CD14-positive monocyte (primary cell): Measurements from ENCODE around the gene SYTL3. TPM values are rescaled to one million over a fixed set of nuclear protein-coding genes. Genes with fewer than 3 reads are reported as not detected.

Source experiments
- DNase-seq, 3 donors: peaks; one replicate each; pipeline ENCODE4 v3.0.0-alpha.2; 2011 to 2022
- H2AFZ ChIP-seq: 2 replicates; pipeline ENCODE4 v1.6.0; 2012; ENCODE audit warnings: mild to moderate bottlenecking, low read depth, low read length, inconsistent platforms; ENCODE audit not compliant: insufficient read depth, poor library complexity, severe bottlenecking
- H3K27ac ChIP-seq, 2 donors: 1 replicate in 1 of 2; 2 replicates in 1 of 2; pipeline ENCODE4 v1.5.1; 2012 to 2013; ENCODE audit warnings: low read length in 2 of 2, control low read depth in 1 of 2, inconsistent platforms in 1 of 2, low read depth in 1 of 2, mild to moderate bottlenecking in 1 of 2
- H3K27me3 ChIP-seq, 2 donors: one replicate each; pipeline versions ENCODE4 v1.6.0 to v1.6.1; 2011 to 2013; ENCODE audit warnings: low read length in 2 of 2; ENCODE audit not compliant: control insufficient read depth in 2 of 2, insufficient read depth in 2 of 2
- H3K36me3 ChIP-seq, 2 donors: replicated peaks in 1 of 2; 1 replicate in 1 of 2; 2 replicates in 1 of 2; pipeline versions ENCODE4 v1.5.1 to v1.6.1; 2012 to 2013; ENCODE audit warnings: low read length in 2 of 2, control low read depth in 1 of 2, inconsistent platforms in 1 of 2, mild to moderate bottlenecking in 1 of 2; ENCODE audit not compliant: insufficient read depth in 2 of 2, control insufficient read depth in 1 of 2
- H3K4me1 ChIP-seq, 2 donors: 1 replicate in 1 of 2; 2 replicates in 1 of 2; pipeline versions ENCODE4 v1.5.1 to v1.6.1; 2012 to 2013; ENCODE audit warnings: low read length in 2 of 2, control low read depth in 1 of 2, inconsistent platforms in 1 of 2, mild to moderate bottlenecking in 1 of 2, moderate library complexity in 1 of 2; ENCODE audit not compliant: insufficient read depth in 2 of 2, control insufficient read depth in 1 of 2
- H3K4me2 ChIP-seq: replicated peaks from 2 replicates; pipeline ENCODE3; 2012; ENCODE audit warnings: low read length, moderate library complexity, mild to moderate bottlenecking; ENCODE audit not compliant: poor library complexity, severe bottlenecking; ENCODE audit errors: extremely low read depth
- H3K4me3 ChIP-seq, 3 experiments: fragments of 200-600 bp in 1 of 3; sonication (generic) in 1 of 3; replicated peaks in 1 of 3; 1 replicate in 2 of 3; 2 replicates in 1 of 3; pipeline ENCODE4 v1.5.1; 2011 to 2013; ENCODE audit warnings: low read length in 3 of 3, mild to moderate bottlenecking in 3 of 3, control low read depth in 2 of 3, low read depth in 2 of 3, inconsistent platforms in 1 of 3, moderate library complexity in 1 of 3
- H3K79me2 ChIP-seq: 2 replicates; pipeline ENCODE4 v1.6.0; 2012; ENCODE audit warnings: mild to moderate bottlenecking, control low read depth, inconsistent platforms, low read length, moderate library complexity; ENCODE audit not compliant: insufficient read depth
- H3K9ac ChIP-seq: 2 replicates; pipeline ENCODE4 v1.6.0; 2017; ENCODE audit warnings: low read length, mild to moderate bottlenecking; ENCODE audit not compliant: insufficient read depth, poor library complexity, severe bottlenecking
- H3K9me3 ChIP-seq, 2 donors: replicated peaks in 1 of 2; 1 replicate in 1 of 2; 2 replicates in 1 of 2; pipeline versions ENCODE4 v1.5.1 to v1.6.1; 2012 to 2013; ENCODE audit warnings: low read length in 2 of 2, control low read depth in 1 of 2; ENCODE audit not compliant: control insufficient read depth in 1 of 2, insufficient read depth in 1 of 2
- H4K20me1 ChIP-seq: 2 replicates; pipeline ENCODE4 v1.6.0; 2012; ENCODE audit warnings: mild to moderate bottlenecking, low read length, control low read depth, moderate library complexity; ENCODE audit not compliant: insufficient read depth
- H3K27ac Mint-ChIP-seq, 7 donors: one replicate each; pipeline ENCODE4 v1.8.0; 2020; ENCODE audit warnings: mild to moderate bottlenecking in 7 of 7, mixed read lengths in 7 of 7, moderate library complexity in 6 of 7, inconsistent platforms in 2 of 7
- H3K27me3 Mint-ChIP-seq, 3 donors: one replicate each; pipeline ENCODE4 v1.8.0; 2021 to 2022; ENCODE audit warnings: low read depth in 3 of 3, mild to moderate bottlenecking in 3 of 3, mixed read lengths in 3 of 3, moderate library complexity in 3 of 3, inconsistent platforms in 1 of 3
- H3K36me3 Mint-ChIP-seq, 2 donors: one replicate each; pipeline ENCODE4 v1.8.0; 2020; ENCODE audit warnings: mixed read lengths in 2 of 2, inconsistent platforms in 1 of 2, mild to moderate bottlenecking in 1 of 2
- H3K4me1 Mint-ChIP-seq: one replicate; pipeline ENCODE4 v1.8.0; 2020; ENCODE audit warnings: mild to moderate bottlenecking, mixed read lengths
- H3K4me3 Mint-ChIP-seq, 2 donors: one replicate each; pipeline ENCODE4 v1.8.0; 2020; ENCODE audit warnings: mild to moderate bottlenecking in 2 of 2, mixed read lengths in 2 of 2, moderate library complexity in 1 of 2
- H3K9me3 Mint-ChIP-seq, 7 donors: one replicate each; pipeline ENCODE4 v1.8.0; 2020 to 2022; ENCODE audit warnings: mixed read lengths in 7 of 7, mild to moderate bottlenecking in 6 of 7, moderate library complexity in 6 of 7, inconsistent platforms in 2 of 7
- WGBS: methylation state at CpG from one replicate; pipeline ENCODE4 v1.1.5; 2013; ENCODE audit warnings: missing lambda C conversion rate; ENCODE audit not compliant: insufficient coverage; 5-methylcytosine and 5-hydroxymethylcytosine counted together
- intact Hi-C, 2 donors: fragments of 100-400 bp; cut with micrococcal nuclease; formaldehyde crosslinking; loops; one replicate each; pipeline versions ENCODE4 v1.15.0 to v1.15.1; 2023
- polyA plus RNA-seq, 3 donors: library from polyadenylated mRNA; depleted of rRNA in 1 of 3; unstranded in 2 of 3; stranded (reverse) in 1 of 3; fragments of 300-500 nt in 2 of 3; fragments of >200 nt in 1 of 3; fragmentation: Illumina TruSeq in 2 of 3; gene quantifications; 1 replicate in 2 of 3; 2 replicates in 1 of 3; pipeline ENCODE4 v1.2.3, GENCODE V29; 2012 to 2021
- TF ChIP-seq, protein P1 (sequence below): fragments of 200-600 bp; IDR thresholded peaks from one replicate; pipeline ENCODE4 v1.8.0; 2022; ENCODE audit warnings: antibody characterized with exemption, mild to moderate bottlenecking

SYTL3 gene
- polyA plus RNA-seq, 3 donors = 14.6 to 18.7 (median 14.8) TPM

DNA sequence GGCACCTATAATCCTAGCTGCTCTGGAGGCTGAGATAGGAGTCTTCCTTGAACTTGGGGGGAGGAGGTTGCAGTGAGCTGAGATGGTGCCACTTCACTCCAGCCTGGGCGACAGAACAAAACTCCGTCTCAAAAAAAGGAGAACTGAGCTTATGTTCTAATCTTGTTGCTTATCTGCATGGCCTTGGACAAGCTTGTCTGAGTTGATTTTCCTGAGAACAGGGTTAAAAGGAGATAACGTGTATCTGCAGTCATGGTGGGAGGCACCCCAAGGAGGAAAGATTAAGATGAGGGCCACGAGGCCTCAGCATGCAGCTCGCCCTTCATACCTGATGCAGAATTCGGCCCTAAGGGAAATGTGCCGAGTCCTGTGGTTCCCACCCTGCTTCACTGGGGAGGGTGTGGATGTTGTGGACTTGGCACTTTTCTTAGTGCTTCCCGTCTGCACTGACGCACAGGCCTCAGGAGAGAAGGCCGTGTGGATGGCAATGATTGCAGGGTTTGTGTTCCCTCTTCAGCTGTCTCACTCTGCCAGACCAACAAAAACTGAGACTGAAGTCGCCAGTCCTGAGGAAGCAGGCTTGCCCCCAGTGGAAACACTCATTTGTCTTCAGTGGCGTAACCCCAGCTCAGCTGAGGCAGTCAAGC, 113.1 kb downstream of the SYTL3 start:
- H3K27ac ChIP-seq = peak overlapping the region in 1 of 2 donors; percentile 9
- H3K9me3 ChIP-seq = no peaks in the 10 kb centered on the region
- H3K27ac Mint-ChIP-seq = peak overlapping the region in 2 of 7 donors; percentile 18 to 63
- H3K9ac ChIP-seq = no peak overlapping the region
- no peak overlapping the region for H3K4me3 ChIP-seq
- H3K27me3 ChIP-seq = no peaks in the 10 kb centered on the region
- H3K4me1 ChIP-seq = no peaks in the 10 kb centered on the region
- no peak overlapping the region for H2AFZ ChIP-seq
- TF ChIP-seq, protein P1, sequence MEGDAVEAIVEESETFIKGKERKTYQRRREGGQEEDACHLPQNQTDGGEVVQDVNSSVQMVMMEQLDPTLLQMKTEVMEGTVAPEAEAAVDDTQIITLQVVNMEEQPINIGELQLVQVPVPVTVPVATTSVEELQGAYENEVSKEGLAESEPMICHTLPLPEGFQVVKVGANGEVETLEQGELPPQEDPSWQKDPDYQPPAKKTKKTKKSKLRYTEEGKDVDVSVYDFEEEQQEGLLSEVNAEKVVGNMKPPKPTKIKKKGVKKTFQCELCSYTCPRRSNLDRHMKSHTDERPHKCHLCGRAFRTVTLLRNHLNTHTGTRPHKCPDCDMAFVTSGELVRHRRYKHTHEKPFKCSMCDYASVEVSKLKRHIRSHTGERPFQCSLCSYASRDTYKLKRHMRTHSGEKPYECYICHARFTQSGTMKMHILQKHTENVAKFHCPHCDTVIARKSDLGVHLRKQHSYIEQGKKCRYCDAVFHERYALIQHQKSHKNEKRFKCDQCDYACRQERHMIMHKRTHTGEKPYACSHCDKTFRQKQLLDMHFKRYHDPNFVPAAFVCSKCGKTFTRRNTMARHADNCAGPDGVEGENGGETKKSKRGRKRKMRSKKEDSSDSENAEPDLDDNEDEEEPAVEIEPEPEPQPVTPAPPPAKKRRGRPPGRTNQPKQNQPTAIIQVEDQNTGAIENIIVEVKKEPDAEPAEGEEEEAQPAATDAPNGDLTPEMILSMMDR = no peak
- intact Hi-C loops = loop anchor here in 1 of 2 donors (5.0 kb wide), 1 partner anchor 61 kb away; no protein-coding TSS in a partner anchor
- H3K9me3 Mint-ChIP-seq = peaks cover 0 to 5% (median 3%) of the 10 kb centered on the region in 7 donors
- peaks cover 0 to 2% (median 0%) of the 10 kb centered on the region in 3 donors for H3K27me3 Mint-ChIP-seq
- peaks cover 75 to 91% of the 10 kb centered on the region in 2 donors for H3K36me3 Mint-ChIP-seq
- no peaks in the 10 kb centered on the region for H3K79me2 ChIP-seq
- H3K36me3 ChIP-seq = peaks cover 53 to 77% of the 10 kb centered on the region in 2 donors
- peaks cover 2% of the 10 kb centered on the region for H3K4me1 Mint-ChIP-seq
- H4K20me1 ChIP-seq = peaks cover 7% of the 10 kb centered on the region
- H3K4me2 ChIP-seq = no peak overlapping the region
- no peak for DNase-seq
- H3K4me3 Mint-ChIP-seq = no peak overlapping the region
- WGBS = 82% methylated on average over 6 of the region's 12 CpGs

DNA sequence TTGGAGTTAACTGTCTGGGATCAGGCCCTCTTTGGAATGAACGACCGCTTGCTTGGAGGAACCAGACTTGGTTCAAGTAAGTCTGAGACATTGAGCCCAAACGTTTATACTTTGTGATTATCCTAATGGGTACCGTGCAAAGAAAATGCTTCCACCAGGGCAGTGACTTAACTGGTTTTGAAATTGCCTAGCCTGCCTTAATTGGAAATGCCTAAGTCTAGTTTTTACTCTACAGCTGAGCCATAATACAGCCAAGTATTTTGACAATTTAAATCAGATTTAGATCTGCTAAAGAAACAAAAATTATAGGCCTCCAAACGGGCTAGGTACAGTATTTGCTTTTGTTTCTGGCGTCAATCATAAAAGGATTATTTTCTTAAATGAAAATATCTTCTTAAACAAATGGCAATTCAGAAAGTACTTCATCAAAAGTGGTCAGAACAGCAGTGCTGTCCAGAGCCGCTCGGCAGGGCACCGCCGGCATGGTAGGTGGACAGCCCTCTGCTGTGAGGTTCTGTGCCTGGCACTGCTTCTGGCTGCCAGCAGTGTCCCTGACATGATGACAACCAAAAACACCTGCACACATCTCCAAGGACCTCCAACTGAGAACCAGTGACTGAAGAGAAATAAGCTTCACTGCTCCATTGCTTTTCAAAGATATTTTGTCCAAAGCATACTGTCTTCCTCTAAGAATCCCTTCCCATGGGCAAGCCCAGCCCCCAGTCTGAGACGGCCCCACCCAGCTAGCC, 113.8 kb downstream of the SYTL3 start:
- peaks cover 0 to 2% (median 0%) of the 10 kb centered on the region in 3 donors for H3K27me3 Mint-ChIP-seq
- peak overlapping the region; percentile 13 to 65 (median 46) for H3K27ac Mint-ChIP-seq
- Histone ChIP-seq H3K27ac (peak overlapping the region in 1 of 2 donors; percentile 9), H3K9me3 (no peaks in the 10 kb centered on the region), H3K79me2 (no peaks in the 10 kb centered on the region), H3K27me3 (no peaks in the 10 kb centered on the region), H3K4me2 (no peak overlapping the region), H3K9ac (no peak overlapping the region), H3K4me1 (no peaks in the 10 kb centered on the region), H3K4me3 (no peak overlapping the region), H4K20me1 (peaks cover 12% of the 10 kb centered on the region), H2AFZ (no peak overlapping the region), H3K36me3 (peaks cover 58 to 79% of the 10 kb centered on the region in 2 donors)
- 93% methylated on average over 9 of the region's 11 CpGs for whole genome bisulfite sequencing
- H3K9me3 Mint-ChIP-seq = peaks cover 0 to 5% (median 3%) of the 10 kb centered on the region in 7 donors
- peaks cover 2% of the 10 kb centered on the region for H3K4me1 Mint-ChIP-seq
- TF ChIP-seq, protein P1 = no peak
- DNase-seq = no peak
- no peak overlapping the region for H3K4me3 Mint-ChIP-seq
- H3K36me3 Mint-ChIP-seq = peaks cover 78 to 91% of the 10 kb centered on the region in 2 donors
- intact Hi-C loops = loop anchor here in 1 of 2 donors (5.0 kb wide), 1 partner anchor 61 kb away; no protein-coding TSS in a partner anchor
